Spinal cord (tissue), 10 donors: ENCODE results near the gene MTNR1B. TPM values are rescaled to one million over a fixed set of nuclear protein-coding genes. Genes with fewer than 3 reads are reported as not detected.

Experiments
- DNase-seq, 6 donors: peaks; one replicate each; pipeline versions ENCODE4 v3.0.0 to v3.0.0-alpha.2; 2013 to 2015; ENCODE audit warnings: low spot score in 6 of 6, low read depth in 4 of 6
- H3K27ac ChIP-seq: one replicate; pipeline ENCODE4 v1.5.1; 2013; ENCODE audit warnings: low read depth, low read length, control low read depth
- H3K27me3 ChIP-seq: one replicate; pipeline ENCODE4 v1.6.1; 2013; ENCODE audit warnings: low read length; ENCODE audit not compliant: control insufficient read depth, insufficient read depth
- H3K36me3 ChIP-seq: one replicate; pipeline ENCODE4 v1.6.1; 2013; ENCODE audit warnings: low read length; ENCODE audit not compliant: control insufficient read depth, insufficient read depth
- H3K4me1 ChIP-seq: one replicate; pipeline ENCODE4 v1.6.1; 2013; ENCODE audit warnings: low read length; ENCODE audit not compliant: control insufficient read depth, insufficient read depth
- H3K4me3 ChIP-seq: one replicate; pipeline ENCODE4 v1.5.1; 2013; ENCODE audit warnings: low read depth, low read length, control low read depth
- H3K9me3 ChIP-seq: one replicate; pipeline ENCODE4 v1.6.1; 2013; ENCODE audit warnings: low read length; ENCODE audit not compliant: control insufficient read depth, insufficient read depth
- WGBS: methylation state at CpG from one replicate; pipeline ENCODE4 v1.1.5; 2013; ENCODE audit warnings: missing lambda C conversion rate; ENCODE audit not compliant: insufficient coverage; 5-methylcytosine and 5-hydroxymethylcytosine counted together
- polyA plus RNA-seq, 2 donors: library from polyadenylated mRNA; unstranded; fragments of 120-200 nt; gene quantifications; one replicate each; pipeline ENCODE4 v1.2.1, GENCODE V29; 2013; ENCODE audit not compliant: insufficient read length in 2 of 2
- total RNA-seq, 2 donors: library from RNA; depleted of rRNA in 1 of 2; stranded (reverse); fragments of 120-200 nt in 1 of 2; fragments of >200 nt in 1 of 2; gene quantifications; one replicate each; pipeline versions ENCODE4 v1.2.3 to v1.2.4, GENCODE V29; 2013 to 2014
- donor health status: healthy.

MTNR1B gene
- total and polyA plus RNA-seq, 4 donors = 0.44 to 1.0 (median 0.89) TPM; not detected in 1

GRCh38 chr11:92948116-92948515, 21.3 kb upstream of the MTNR1B start:
- no peaks in the 10 kb centered on the region for H3K27me3 ChIP-seq

GRCh38 chr11:92954003-92954402, 15.4 kb upstream of the MTNR1B start:
- Histone ChIP-seq H3K9me3 (no peaks in the 10 kb centered on the region), H3K27me3 (no peaks in the 10 kb centered on the region)
- 64% methylated on average over 4 of the region's 5 CpGs for WGBS

More at GRCh38 chr11:92948116-92948515, 21.3 kb upstream of the MTNR1B start:
- H3K4me1 ChIP-seq = no peaks in the 10 kb centered on the region
- 95% methylated on average over 4 of the region's 5 CpGs for WGBS
- no peaks in the 10 kb centered on the region for H3K36me3 ChIP-seq
- no peak overlapping the region for H3K4me3 ChIP-seq
- peaks cover 2% of the 10 kb centered on the region for H3K9me3 ChIP-seq
- DNase-seq = no peak
- no peak overlapping the region for H3K27ac ChIP-seq

GRCh38 chr11:92955860-92956259, 13.6 kb upstream of the MTNR1B start:
- H3K4me1 ChIP-seq = no peaks in the 10 kb centered on the region
- H3K9me3 ChIP-seq = no peaks in the 10 kb centered on the region
- H3K27me3 ChIP-seq = no peaks in the 10 kb centered on the region
- DNase-seq = no peak
- H3K4me3 ChIP-seq = no peak overlapping the region
- H3K27ac ChIP-seq = no peak overlapping the region
- H3K36me3 ChIP-seq = no peaks in the 10 kb centered on the region

More at GRCh38 chr11:92954003-92954402, 15.4 kb upstream of the MTNR1B start:
- H3K27ac ChIP-seq = no peak overlapping the region
- no peaks in the 10 kb centered on the region for H3K4me1 ChIP-seq
- H3K4me3 ChIP-seq = no peak overlapping the region
- DNase-seq = no peak
- no peaks in the 10 kb centered on the region for H3K36me3 ChIP-seq

DNA sequence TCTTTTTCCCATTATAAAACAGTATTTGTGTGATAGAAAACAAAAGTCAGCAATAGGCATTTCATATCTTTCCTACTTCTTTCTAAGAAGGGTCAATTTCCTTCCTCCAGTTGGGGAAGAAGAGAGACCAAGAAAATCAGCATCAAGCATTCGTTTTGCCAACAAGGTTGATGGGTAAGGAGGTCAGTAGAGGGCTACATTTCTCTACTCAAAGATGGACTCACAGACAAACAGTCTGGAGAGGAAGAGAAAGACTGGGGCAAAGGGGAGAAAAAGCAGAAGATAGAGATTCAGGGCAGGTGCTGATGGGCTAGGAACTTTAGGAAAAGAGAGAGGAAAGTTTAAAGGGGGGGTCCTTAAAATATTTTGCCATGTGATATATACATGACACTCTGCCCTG, 8.6 kb upstream of the MTNR1B start:
- Histone ChIP-seq H3K9me3 (no peaks in the 10 kb centered on the region), H3K4me3 (no peak overlapping the region), H3K36me3 (no peaks in the 10 kb centered on the region), H3K4me1 (no peaks in the 10 kb centered on the region), H3K27me3 (no peaks in the 10 kb centered on the region), H3K27ac (no peak overlapping the region)
- no peak for DNase-seq
- WGBS = no CpG with 5 or more reads among the region's 1 CpG

DNA sequence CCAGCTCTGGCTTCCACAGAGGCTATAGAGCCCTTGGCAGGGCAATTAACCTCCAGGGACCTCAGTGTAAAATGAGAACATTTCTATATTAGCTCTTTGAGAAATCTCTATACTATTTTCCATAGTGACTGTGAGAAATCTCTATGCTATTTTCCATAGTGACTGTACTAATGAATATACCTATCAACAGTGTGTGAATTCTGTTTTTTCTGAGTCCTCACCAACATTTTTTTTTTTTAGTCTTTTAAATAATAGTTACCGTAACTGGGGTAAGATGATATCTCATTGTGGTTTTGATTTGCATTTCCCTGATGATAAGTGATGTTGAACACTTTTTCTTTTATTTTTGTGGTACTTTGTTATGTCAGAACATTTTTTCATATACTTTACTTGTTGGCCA, 7.0 kb upstream of the MTNR1B start:
- no peaks in the 10 kb centered on the region for H3K4me1 ChIP-seq

DNA sequence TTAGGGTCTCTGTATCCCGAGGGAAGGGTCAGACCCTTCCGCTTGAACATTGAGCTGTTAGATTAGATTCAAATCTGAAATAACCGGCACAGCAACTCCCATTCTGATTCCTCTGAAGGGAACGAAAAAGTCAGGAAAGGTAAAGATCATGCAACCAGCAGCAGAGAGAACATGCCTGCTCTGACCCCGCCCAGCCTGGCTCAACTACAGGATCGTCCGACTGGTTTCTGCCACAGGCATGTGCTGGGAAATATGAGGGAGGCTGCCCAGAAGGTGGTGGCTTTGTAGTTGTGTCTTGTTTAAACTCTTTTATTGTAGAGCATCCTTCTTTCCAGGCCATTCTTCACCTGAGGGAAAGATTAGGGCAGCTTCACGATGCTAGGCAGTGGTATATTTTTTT, 5.0 kb upstream of the MTNR1B start:
- H3K4me3 ChIP-seq = no peak overlapping the region
- H3K27ac ChIP-seq = no peak overlapping the region
- H3K4me1 ChIP-seq = peaks cover 5% of the 10 kb centered on the region
- no peaks in the 10 kb centered on the region for H3K9me3 ChIP-seq
- 90% methylated on average over 7 of the region's 8 CpGs for WGBS
- peaks cover 15% of the 10 kb centered on the region for H3K27me3 ChIP-seq
- DNase-seq = no peak
- no peaks in the 10 kb centered on the region for H3K36me3 ChIP-seq

More for the DNA sequence above, 7.0 kb upstream of the MTNR1B start:
- no peak for DNase-seq
- Histone ChIP-seq H3K9me3 (no peaks in the 10 kb centered on the region), H3K27me3 (peaks cover 5% of the 10 kb centered on the region), H3K4me3 (no peak overlapping the region), H3K36me3 (no peaks in the 10 kb centered on the region), H3K27ac (no peak overlapping the region)
- no CpG with 5 or more reads among the region's 1 CpG for WGBS

GRCh38 chr11:92965196-92965595, 4.3 kb upstream of the MTNR1B start:
- no peak overlapping the region for H3K27ac ChIP-seq
- peaks cover 20% of the 10 kb centered on the region for H3K27me3 ChIP-seq
- WGBS = 78% methylated on average over 2 of the region's 2 CpGs
- H3K36me3 ChIP-seq = no peaks in the 10 kb centered on the region
- peaks cover 11% of the 10 kb centered on the region for H3K4me1 ChIP-seq
- H3K9me3 ChIP-seq = no peaks in the 10 kb centered on the region
- DNase-seq = peak in 1 of 6 donors; percentile 68
- no peak overlapping the region for H3K4me3 ChIP-seq

GRCh38 chr11:92967178-92967577, 2.3 kb upstream of the MTNR1B start:
- Histone ChIP-seq H3K4me3 (no peak overlapping the region), H3K27me3 (peaks cover 22% of the 10 kb centered on the region), H3K27ac (no peak overlapping the region), H3K4me1 (peaks cover 11% of the 10 kb centered on the region), H3K36me3 (no peaks in the 10 kb centered on the region), H3K9me3 (no peaks in the 10 kb centered on the region)
- no peak for DNase-seq
- 95% methylated on average over 2 of the region's 2 CpGs for WGBS

DNA sequence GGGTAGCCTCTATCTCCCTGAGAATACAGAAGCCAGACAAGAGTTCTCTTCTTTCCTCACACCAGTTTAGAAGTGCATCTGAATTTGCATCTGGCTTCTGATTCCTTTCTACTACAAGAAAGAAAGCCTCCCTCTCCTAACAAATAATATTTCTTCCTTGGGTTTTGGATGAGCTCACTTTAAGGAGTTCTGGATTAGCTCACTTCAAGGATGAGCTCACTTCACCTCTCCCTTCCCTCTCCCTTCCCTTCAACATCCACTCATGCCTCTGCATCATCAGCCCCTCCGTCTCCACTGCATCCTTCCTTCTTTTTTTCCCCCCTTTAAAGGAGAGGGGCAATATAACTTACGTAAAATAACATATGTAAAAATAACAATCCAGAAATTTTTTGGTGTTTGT, 1.6 kb upstream of the MTNR1B start:
- no CpG with 5 or more reads among the region's 2 CpGs for WGBS
- H3K9me3 ChIP-seq = no peaks in the 10 kb centered on the region
- DNase-seq = no peak
- H3K4me3 ChIP-seq = no peak overlapping the region
- H3K4me1 ChIP-seq = peaks cover 11% of the 10 kb centered on the region
- no peak overlapping the region for H3K27ac ChIP-seq
- no peaks in the 10 kb centered on the region for H3K36me3 ChIP-seq
- H3K27me3 ChIP-seq = peaks cover 22% of the 10 kb centered on the region

GRCh38 chr11:92969293-92969633, 188 bp upstream of the MTNR1B start:
- H3K27ac ChIP-seq = no peak overlapping the region
- no peaks in the 10 kb centered on the region for H3K36me3 ChIP-seq
- H3K4me1 ChIP-seq = peaks cover 11% of the 10 kb centered on the region
- H3K4me3 ChIP-seq = peak overlapping the region; percentile 26
- DNase-seq = no peak
- 7% methylated on average over 16 of the region's 16 CpGs for WGBS
- no peaks in the 10 kb centered on the region for H3K9me3 ChIP-seq
- peaks cover 22% of the 10 kb centered on the region for H3K27me3 ChIP-seq
